GM13977 (cell line): ENCODE results near the gene TNFSF8.

Source experiments
- DNase-seq: peaks from one replicate; pipeline ENCODE4 v3.0.0; 2012; ENCODE audit warnings: low spot score
- CTCF ChIP-seq: IDR thresholded peaks from 2 replicates; pipeline ENCODE4 v1.5.1; 2012; ENCODE audit warnings: mild to moderate bottlenecking, control low read depth; ENCODE audit not compliant: insufficient read depth; ENCODE audit errors: extremely low read depth, missing control alignments
- in situ Hi-C: fragments of 300-500 bp; cut with MboI; formaldehyde crosslinking; loops from one replicate; pipeline ENCODE4 v1.12.0; 2022; ENCODE audit warnings: low sequenced_read_pairs, low pct_unique_long_range_greater_than_20kb, mixed read lengths, inconsistent platforms; ENCODE audit not compliant: unreplicated experiment

Gene TNFSF8

GRCh38 chr9:114938687-114939575 lies 8.5 kb upstream of the TNFSF8 start:
- TF ChIP-seq CTCF: no peak
- in situ Hi-C loops: no loop called here
- DNase-seq: no peak

- no peak for TF ChIP-seq CTCF
- DNase-seq: no peak
- in situ Hi-C loops: no loop called here
Observed at GRCh38 chr9:114937516-114937915, 7.1 kb upstream of the TNFSF8 start.

GRCh38 chr9:114936581-114936980 lies 6.2 kb upstream of the TNFSF8 start:
- no peak for DNase-seq
- in situ Hi-C loops: no loop called here
- no peak for TF ChIP-seq CTCF

GRCh38 chr9:114935119-114935518 lies 4.7 kb upstream of the TNFSF8 start:
- no peak for TF ChIP-seq CTCF
- no peak for DNase-seq
- in situ Hi-C loops: no loop called here

- DNase-seq: no peak
- in situ Hi-C loops: no loop called here
- no peak for TF ChIP-seq CTCF
Observed at GRCh38 chr9:114932502-114932901, 2.1 kb upstream of the TNFSF8 start.

- no peak for TF ChIP-seq CTCF
- DNase-seq: no peak
Observed at GRCh38 chr9:114931407-114931806, 1.0 kb upstream of the TNFSF8 start.

More at GRCh38 chr9:114931407-114931806, 1.0 kb upstream of the TNFSF8 start:
- in situ Hi-C loops: no loop called here
